PC-3 (cell line): ENCODE measurements around the gene FSTL4.

ENCODE experiments used
- EZH2phosphoT487 ChIP-seq: fragments of 300-600 bp; sonication (generic); IDR thresholded peaks from 2 replicates; pipeline ENCODE4 v1.6.1; 2018; ENCODE audit warnings: mild to moderate bottlenecking, antibody characterized with exemption, low read length, borderline replicate concordance
- TF ChIP-seq, protein P1 (sequence below): fragments of 300-600 bp; sonication (generic); conservative IDR thresholded peaks from 2 replicates; pipeline ENCODE4 v1.5.1; 2017; ENCODE audit warnings: antibody characterized with exemption, low read depth, mild to moderate bottlenecking, low read length

DNA sequence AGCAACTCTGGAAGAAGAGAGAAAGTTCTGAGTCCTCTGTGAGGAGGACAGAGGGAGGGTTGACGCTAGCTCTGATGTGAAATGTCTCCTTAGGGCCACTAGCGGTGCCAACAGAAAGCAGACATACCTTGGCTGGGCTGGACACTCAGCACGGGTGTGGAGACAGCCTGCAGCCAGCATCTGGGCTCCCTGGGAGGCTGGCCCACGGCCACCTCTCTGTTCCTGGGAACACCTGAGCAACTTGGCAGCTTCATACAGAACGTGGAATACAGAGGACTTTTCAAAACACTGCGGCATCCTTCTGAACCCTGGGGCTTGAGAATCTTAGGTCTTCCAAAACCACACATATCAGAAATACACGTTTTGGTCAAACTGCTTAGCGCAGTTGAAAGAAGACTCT is 269.1 kb downstream of the FSTL4 start:
- TF ChIP-seq, protein P1, sequence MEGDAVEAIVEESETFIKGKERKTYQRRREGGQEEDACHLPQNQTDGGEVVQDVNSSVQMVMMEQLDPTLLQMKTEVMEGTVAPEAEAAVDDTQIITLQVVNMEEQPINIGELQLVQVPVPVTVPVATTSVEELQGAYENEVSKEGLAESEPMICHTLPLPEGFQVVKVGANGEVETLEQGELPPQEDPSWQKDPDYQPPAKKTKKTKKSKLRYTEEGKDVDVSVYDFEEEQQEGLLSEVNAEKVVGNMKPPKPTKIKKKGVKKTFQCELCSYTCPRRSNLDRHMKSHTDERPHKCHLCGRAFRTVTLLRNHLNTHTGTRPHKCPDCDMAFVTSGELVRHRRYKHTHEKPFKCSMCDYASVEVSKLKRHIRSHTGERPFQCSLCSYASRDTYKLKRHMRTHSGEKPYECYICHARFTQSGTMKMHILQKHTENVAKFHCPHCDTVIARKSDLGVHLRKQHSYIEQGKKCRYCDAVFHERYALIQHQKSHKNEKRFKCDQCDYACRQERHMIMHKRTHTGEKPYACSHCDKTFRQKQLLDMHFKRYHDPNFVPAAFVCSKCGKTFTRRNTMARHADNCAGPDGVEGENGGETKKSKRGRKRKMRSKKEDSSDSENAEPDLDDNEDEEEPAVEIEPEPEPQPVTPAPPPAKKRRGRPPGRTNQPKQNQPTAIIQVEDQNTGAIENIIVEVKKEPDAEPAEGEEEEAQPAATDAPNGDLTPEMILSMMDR, result no peak
- TF ChIP-seq EZH2phosphoT487, result no peak
